Common myeloid progenitor, CD34-positive (primary cell): Measurements from ENCODE around the gene ATXN7L1.

Experiments
- CTCF ChIA-PET: fragments of 350-600 bp; sonication (Branson Sonifier 250); formaldehyde crosslinking; loops from one replicate; lab custom pipeline; 2021; ENCODE audit warnings: antibody characterized with exemption; lab: Charles Lee
- POLR2A ChIA-PET: fragments of 350-600 bp; sonication (Branson Sonifier 250); formaldehyde crosslinking; loops from one replicate; lab custom pipeline; 2021; ENCODE audit warnings: antibody characterized with exemption; lab: Charles Lee
- DNase-seq, 3 donors: peaks; one replicate each; pipeline versions ENCODE4 v3.0.0 to v3.0.0-alpha.2; 2013
- H3K27ac ChIP-seq, 2 experiments: 1 replicate in 1 of 2; 2 replicates in 1 of 2; pipeline ENCODE4 v1.7.0; 2013; ENCODE audit warnings: inconsistent platforms in 2 of 2, low read length in 2 of 2, mild to moderate bottlenecking in 2 of 2, low read depth in 1 of 2, moderate library complexity in 1 of 2; ENCODE audit not compliant: severe bottlenecking in 2 of 2, insufficient read depth in 1 of 2, poor library complexity in 1 of 2
- H3K27me3 ChIP-seq, 5 experiments: replicated peaks in 2 of 5; 1 replicate in 3 of 5; 2 replicates in 2 of 5; pipeline versions ENCODE4 v1.6.1 to v1.7.0; 2013; ENCODE audit warnings: low read length in 4 of 5, mild to moderate bottlenecking in 2 of 5, moderate library complexity in 2 of 5, inconsistent platforms in 1 of 5; ENCODE audit not compliant: insufficient read depth in 5 of 5, control insufficient read depth in 4 of 5
- H3K36me3 ChIP-seq, 4 experiments: 1 replicate in 2 of 4; 2 replicates in 2 of 4; pipeline versions ENCODE4 v1.6.1 to v1.7.0; 2013; ENCODE audit warnings: low read length in 3 of 4, control low read depth in 1 of 4, mild to moderate bottlenecking in 1 of 4; ENCODE audit not compliant: control insufficient read depth in 4 of 4, insufficient read depth in 4 of 4
- H3K4me1 ChIP-seq, 4 experiments: 1 replicate in 3 of 4; 2 replicates in 1 of 4; pipeline versions ENCODE4 v1.6.1 to v1.7.1; 2013; ENCODE audit warnings: low read length in 3 of 4, mild to moderate bottlenecking in 3 of 4, control low read depth in 1 of 4, inconsistent platforms in 1 of 4, moderate library complexity in 1 of 4; ENCODE audit not compliant: control insufficient read depth in 4 of 4, insufficient read depth in 4 of 4; ENCODE audit errors: control extremely low read depth in 1 of 4
- H3K4me3 ChIP-seq, 7 experiments: 1 replicate in 4 of 7; 2 replicates in 3 of 7; pipeline versions ENCODE4 v1.5.1 to v1.7.0; 2013; ENCODE audit warnings: mild to moderate bottlenecking in 7 of 7, low read length in 6 of 7, moderate library complexity in 6 of 7, inconsistent platforms in 2 of 7, low read depth in 2 of 7, control low read depth in 1 of 7; ENCODE audit not compliant: insufficient read depth in 4 of 7, control insufficient read depth in 1 of 7; ENCODE audit errors: extremely low read depth in 1 of 7
- H3K9me3 ChIP-seq, 5 experiments: 1 replicate in 4 of 5; 2 replicates in 1 of 5; pipeline versions ENCODE4 v1.6.1 to v1.7.1; 2013; ENCODE audit warnings: low read length in 4 of 5, mild to moderate bottlenecking in 2 of 5, inconsistent platforms in 1 of 5, low read depth in 1 of 5, moderate library complexity in 1 of 5; ENCODE audit not compliant: control insufficient read depth in 4 of 5, insufficient read depth in 2 of 5; ENCODE audit errors: control extremely low read depth in 1 of 5
- WGBS: methylation state at CpG from one replicate; pipeline ENCODE4 v1.1.5; 2013; ENCODE audit not compliant: insufficient coverage; 5-methylcytosine and 5-hydroxymethylcytosine counted together

ATXN7L1 gene

GRCh38 chr7:105724688-105725087 lies 151.7 kb downstream of the ATXN7L1 start:
- H3K4me1 ChIP-seq: peaks cover 0 to 1% (median 0%) of the 10 kb centered on the region in 4 experiments
- no peaks in the 10 kb centered on the region for H3K9me3 ChIP-seq
- ChIA-PET POLR2A (no interaction called here), CTCF (interaction anchor here (0.8 kb wide), 1 partner anchor 53 kb away, joined by 3 read pairs; no protein-coding TSS in a partner anchor)
- H3K4me3 ChIP-seq: no peak overlapping the region
- no peak overlapping the region for H3K27ac ChIP-seq
- DNase-seq: no peak
- peaks cover 0 to 2% (median 0%) of the 10 kb centered on the region in 4 experiments for H3K36me3 ChIP-seq
- H3K27me3 ChIP-seq: no peaks in the 10 kb centered on the region
- WGBS: 95% methylated on average over 2 of the region's 2 CpGs

GRCh38 chr7:105723572-105723971 lies 152.8 kb downstream of the ATXN7L1 start:
- Histone ChIP-seq H3K4me1 (peaks cover 0 to 12% (median 7%) of the 10 kb centered on the region in 4 experiments), H3K27ac (no peak overlapping the region), H3K9me3 (no peaks in the 10 kb centered on the region), H3K27me3 (no peaks in the 10 kb centered on the region), H3K36me3 (peaks cover 0 to 2% (median 0%) of the 10 kb centered on the region in 4 experiments), H3K4me3 (no peak overlapping the region)
- WGBS: 97% methylated on average over 5 of the region's 5 CpGs
- no peak for DNase-seq
- CTCF ChIA-PET: no interaction called here
- POLR2A ChIA-PET: no interaction called here

GRCh38 chr7:105721571-105722104 lies 154.8 kb downstream of the ATXN7L1 start:
- H3K4me3 ChIP-seq: no peak overlapping the region
- peaks cover 0 to 19% (median 11%) of the 10 kb centered on the region in 4 experiments for H3K4me1 ChIP-seq
- CTCF ChIA-PET: interaction anchor here (1.5 kb wide), 1 partner anchor 13 kb away, joined by 5 read pairs; no protein-coding TSS in a partner anchor
- POLR2A ChIA-PET: no interaction called here
- no peak overlapping the region for H3K27ac ChIP-seq
- no peak for DNase-seq
- peaks cover 0 to 2% (median 0%) of the 10 kb centered on the region in 4 experiments for H3K36me3 ChIP-seq
- no peaks in the 10 kb centered on the region for H3K9me3 ChIP-seq
- WGBS: 100% methylated on average over 4 of the region's 5 CpGs
- no peaks in the 10 kb centered on the region for H3K27me3 ChIP-seq

- no peak for DNase-seq
- H3K36me3 ChIP-seq: no peaks in the 10 kb centered on the region
- no peak overlapping the region for H3K4me3 ChIP-seq
- 100% methylated on average over 2 of the region's 4 CpGs for WGBS
- POLR2A ChIA-PET: no interaction called here
- no peak overlapping the region for H3K27ac ChIP-seq
- H3K9me3 ChIP-seq: no peaks in the 10 kb centered on the region
- CTCF ChIA-PET: interaction anchor here (1.2 kb wide), 1 partner anchor 40 kb away, joined by 3 read pairs; no protein-coding TSS in a partner anchor
- peaks cover 0 to 19% (median 11%) of the 10 kb centered on the region in 4 experiments for H3K4me1 ChIP-seq
- no peaks in the 10 kb centered on the region for H3K27me3 ChIP-seq
Observed at GRCh38 chr7:105719919-105720318, 156.5 kb downstream of the ATXN7L1 start.

GRCh38 chr7:105719395-105719794 lies 157.0 kb downstream of the ATXN7L1 start:
- Histone ChIP-seq H3K4me3 (no peak overlapping the region), H3K36me3 (no peaks in the 10 kb centered on the region), H3K9me3 (no peaks in the 10 kb centered on the region), H3K4me1 (peaks cover 0 to 19% (median 11%) of the 10 kb centered on the region in 4 experiments), H3K27me3 (no peaks in the 10 kb centered on the region), H3K27ac (no peak overlapping the region)
- POLR2A ChIA-PET: no interaction called here
- CTCF ChIA-PET: interaction anchor here (1.2 kb wide), 1 partner anchor 41 kb away, joined by 3 read pairs; no protein-coding TSS in a partner anchor
- no CpG with 5 or more reads among the region's 2 CpGs for WGBS
- no peak for DNase-seq

GRCh38 chr7:105718511-105718925 lies 157.9 kb downstream of the ATXN7L1 start:
- Histone ChIP-seq H3K4me3 (no peak overlapping the region), H3K4me1 (peaks cover 0 to 19% (median 11%) of the 10 kb centered on the region in 4 experiments), H3K36me3 (no peaks in the 10 kb centered on the region), H3K27me3 (no peaks in the 10 kb centered on the region), H3K27ac (no peak overlapping the region), H3K9me3 (no peaks in the 10 kb centered on the region)
- DNase-seq: peak; percentile 9 to 52 (median 39)
- ChIA-PET POLR2A (no interaction called here), CTCF (no interaction called here)
- WGBS: 69% methylated on average over 4 of the region's 4 CpGs

- ChIA-PET POLR2A (no interaction called here), CTCF (interaction anchor here (1.6 to 1.8 kb wide), 2 partner anchors 33 to 67 kb away, joined by 3 to 4 read pairs; no protein-coding TSS in a partner anchor)
- H3K27ac ChIP-seq: no peak overlapping the region
- H3K27me3 ChIP-seq: no peaks in the 10 kb centered on the region
- H3K9me3 ChIP-seq: peaks cover 0 to 21% (median 20%) of the 10 kb centered on the region in 5 experiments
- no peak for DNase-seq
- no peak overlapping the region for H3K4me3 ChIP-seq
- no peaks in the 10 kb centered on the region for H3K36me3 ChIP-seq
- peaks cover 0 to 21% (median 11%) of the 10 kb centered on the region in 4 experiments for H3K4me1 ChIP-seq
Observed at GRCh38 chr7:105715528-105715927, 160.9 kb downstream of the ATXN7L1 start.
